OCI-LY7 (cell line): ENCODE results near the gene DVL2. TPM values are rescaled to one million over a fixed set of nuclear protein-coding genes. Genes with fewer than 3 reads are reported as not detected.
A peak's percentile ranks its signal among the peaks of the same experiment; 100 is the strongest.

Source experiments
- BruUV-seq: library from RNA; stranded (reverse); fragments of 400-500 nt; replicated peaks from 2 replicates; lab custom pipeline; 2021; lab: Mats Ljungman, UMichigan
- CTCF ChIA-PET: fragments of 300-600 bp; sonication (Branson Sonifier 250); formaldehyde crosslinking; loops from one replicate; lab custom pipeline; 2022; ENCODE audit warnings: antibody characterized with exemption; ENCODE audit not compliant: unreplicated experiment; lab: Charles Lee
- POLR2A ChIA-PET: fragments of 300-600 bp; sonication (Branson Sonifier 250); formaldehyde crosslinking; loops from one replicate; lab custom pipeline; 2022; ENCODE audit warnings: antibody characterized with exemption; lab: Charles Lee
- DNase-seq: peaks from one replicate; pipeline ENCODE4 v3.0.0-alpha.2; 2015; ENCODE audit warnings: low spot score
- H2AFZ ChIP-seq: fragments of 200-600 bp; sonication (generic), shearing (Covaris generic); 2 replicates; pipeline ENCODE4 v1.6.1; 2014; ENCODE audit warnings: mild to moderate bottlenecking, antibody characterized with exemption, low read length, moderate library complexity
- H3K27ac ChIP-seq: fragments of 200-600 bp; sonication (generic); 2 replicates; pipeline ENCODE4 v1.5.1; 2014; ENCODE audit warnings: mixed run types, low read depth, mild to moderate bottlenecking, moderate library complexity, low read length, inconsistent platforms; ENCODE audit not compliant: poor library complexity, severe bottlenecking
- H3K36me3 ChIP-seq: fragments of 200-600 bp; sonication (generic); 2 replicates; pipeline ENCODE4 v1.6.1; 2014; ENCODE audit warnings: mild to moderate bottlenecking, antibody characterized with exemption, low read length, moderate library complexity, mixed read lengths; ENCODE audit not compliant: insufficient read depth
- H3K4me1 ChIP-seq: fragments of 200-600 bp; sonication (generic); 2 replicates; pipeline ENCODE4 v1.5.1; 2014; ENCODE audit warnings: mild to moderate bottlenecking, low read length; ENCODE audit not compliant: insufficient read depth, poor library complexity, severe bottlenecking
- H3K4me2 ChIP-seq: fragments of 200-600 bp; sonication (generic); 2 replicates; pipeline ENCODE4 v1.6.1; 2014; ENCODE audit warnings: mild to moderate bottlenecking, low read length
- H3K4me3 ChIP-seq: fragments of 200-600 bp; sonication (generic); 2 replicates; pipeline ENCODE4 v1.5.1; 2014; ENCODE audit warnings: mild to moderate bottlenecking, low read depth, low read length; ENCODE audit not compliant: poor library complexity, severe bottlenecking
- H3K79me2 ChIP-seq: fragments of 200-600 bp; sonication (generic); 2 replicates; pipeline ENCODE4 v1.6.1; 2016; ENCODE audit warnings: low read depth, mild to moderate bottlenecking, low read length, moderate library complexity, mixed read lengths; ENCODE audit not compliant: insufficient read depth
- H3K9me2 ChIP-seq: fragments of 200-600 bp; sonication (generic); 2 replicates; pipeline ENCODE4 v1.6.1; 2016; ENCODE audit warnings: mild to moderate bottlenecking, low read length, mixed read lengths; ENCODE audit not compliant: insufficient read depth
- H3K9me3 ChIP-seq: fragments of 200-600 bp; sonication (generic); 2 replicates; pipeline ENCODE4 v1.6.1; 2014; ENCODE audit warnings: mild to moderate bottlenecking, mixed run types, low read length, mixed read lengths
- H4K20me1 ChIP-seq: fragments of 200-600 bp; sonication (generic); 2 replicates; pipeline ENCODE4 v1.6.1; 2014; ENCODE audit warnings: mild to moderate bottlenecking, antibody characterized with exemption, low read length, moderate library complexity, mixed read lengths; ENCODE audit not compliant: insufficient read depth
- EZH2phosphoT487 ChIP-seq: fragments of 200-600 bp; sonication (generic); IDR thresholded peaks from 2 replicates; pipeline ENCODE4 v1.6.1; 2018; ENCODE audit warnings: low read depth, borderline replicate concordance, mild to moderate bottlenecking, mixed run types, antibody characterized with exemption, low read length, moderate library complexity, mixed read lengths
- intact Hi-C: fragments of 100-400 bp; cut with micrococcal nuclease; formaldehyde crosslinking; loops from one replicate; pipeline ENCODE4 v1.10.0; 2022; ENCODE audit not compliant: unreplicated experiment
- total RNA-seq, 2 experiments: library from RNA; depleted of rRNA in 1 of 2; stranded (reverse); fragments of >200 nt in 1 of 2; shearing (Covaris generic) in 1 of 2; gene quantifications; 2 replicates each; pipeline ENCODE4 v1.2.3, GENCODE V29; 2014 to 2022
- TF ChIP-seq, protein P1 (sequence below): fragments of 200-600 bp; sonication (generic); conservative IDR thresholded peaks from 2 replicates; pipeline ENCODE4 v1.5.1; 2014; ENCODE audit warnings: mild to moderate bottlenecking, antibody characterized with exemption, low read length, moderate library complexity, mixed read lengths

Gene DVL2
- total RNA-seq, 2 experiments from 2014 or later: 98.8 to 99.9 TPM

DNA sequence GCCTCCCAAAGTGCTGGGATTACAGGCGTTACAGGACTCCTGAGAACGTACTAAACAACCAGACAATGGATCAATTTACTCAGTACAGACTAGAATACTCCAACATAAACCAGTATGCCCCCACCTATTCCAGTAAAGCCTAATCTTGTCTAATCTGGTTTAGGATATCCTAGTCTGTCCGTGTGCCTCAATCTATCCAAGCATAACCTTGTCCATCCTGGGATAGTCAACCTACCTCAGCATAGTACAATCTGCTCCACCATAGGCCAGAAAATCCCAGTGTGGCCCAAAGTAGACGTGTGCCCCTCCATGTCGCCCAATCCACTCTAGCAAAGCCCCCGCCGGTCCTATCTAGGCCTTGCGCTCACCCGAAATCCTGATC, 625 bp downstream of the DVL2 start:
- Histone ChIP-seq H3K4me3 (peak overlapping the region; percentile 97), H4K20me1 (peaks cover 19% of the 10 kb centered on the region), H2AFZ (peak overlapping the region; percentile 29; the same call in 1 of the 2 replicates), H3K4me2 (peak overlapping the region; percentile 98), H3K9me2 (no peaks in the 10 kb centered on the region), H3K36me3 (peaks cover 65% of the 10 kb centered on the region), H3K79me2 (peaks cover 54% of the 10 kb centered on the region), H3K27ac (peak overlapping the region; percentile 65), H3K4me1 (peaks cover 40% of the 10 kb centered on the region), H3K9me3 (no peaks in the 10 kb centered on the region)
- TF ChIP-seq, protein P1, sequence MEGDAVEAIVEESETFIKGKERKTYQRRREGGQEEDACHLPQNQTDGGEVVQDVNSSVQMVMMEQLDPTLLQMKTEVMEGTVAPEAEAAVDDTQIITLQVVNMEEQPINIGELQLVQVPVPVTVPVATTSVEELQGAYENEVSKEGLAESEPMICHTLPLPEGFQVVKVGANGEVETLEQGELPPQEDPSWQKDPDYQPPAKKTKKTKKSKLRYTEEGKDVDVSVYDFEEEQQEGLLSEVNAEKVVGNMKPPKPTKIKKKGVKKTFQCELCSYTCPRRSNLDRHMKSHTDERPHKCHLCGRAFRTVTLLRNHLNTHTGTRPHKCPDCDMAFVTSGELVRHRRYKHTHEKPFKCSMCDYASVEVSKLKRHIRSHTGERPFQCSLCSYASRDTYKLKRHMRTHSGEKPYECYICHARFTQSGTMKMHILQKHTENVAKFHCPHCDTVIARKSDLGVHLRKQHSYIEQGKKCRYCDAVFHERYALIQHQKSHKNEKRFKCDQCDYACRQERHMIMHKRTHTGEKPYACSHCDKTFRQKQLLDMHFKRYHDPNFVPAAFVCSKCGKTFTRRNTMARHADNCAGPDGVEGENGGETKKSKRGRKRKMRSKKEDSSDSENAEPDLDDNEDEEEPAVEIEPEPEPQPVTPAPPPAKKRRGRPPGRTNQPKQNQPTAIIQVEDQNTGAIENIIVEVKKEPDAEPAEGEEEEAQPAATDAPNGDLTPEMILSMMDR: no peak
- no peak for TF ChIP-seq EZH2phosphoT487
- no peak for DNase-seq
- BruUV-seq: no TSS peak
- intact Hi-C loops: loop anchor here (1.0 kb wide), 1 partner anchor 12 kb away; no protein-coding TSS in a partner anchor
- ChIA-PET CTCF (interaction anchor here (0.6 to 2.4 kb wide), 2 partner anchors 12 to 791 kb away, joined by 3 to 7 read pairs; no protein-coding TSS in a partner anchor), POLR2A (no interaction called here)

DNA sequence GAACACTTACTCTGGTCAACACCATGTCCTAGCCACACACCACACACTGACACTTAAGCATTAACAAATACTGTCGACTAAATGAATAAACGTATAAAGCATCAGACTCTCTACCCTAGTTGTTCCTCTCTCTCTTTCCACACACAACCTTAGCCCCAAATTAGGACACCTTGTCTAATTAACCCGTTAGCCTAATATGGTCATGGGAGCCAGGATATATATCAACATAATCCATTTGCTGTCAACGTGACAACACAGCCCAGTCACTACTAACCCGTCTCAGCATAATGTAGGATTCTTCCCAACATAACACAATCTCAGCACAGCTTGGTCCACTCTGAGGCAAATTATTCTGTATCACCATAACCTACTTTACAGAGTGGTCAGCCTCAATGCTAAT, 2.2 kb downstream of the DVL2 start:
- Histone ChIP-seq H3K9me2 (no peaks in the 10 kb centered on the region), H3K4me2 (peak overlapping the region; percentile 98), H2AFZ (no peak overlapping the region), H4K20me1 (peaks cover 15% of the 10 kb centered on the region), H3K27ac (no peak overlapping the region), H3K4me1 (peaks cover 35% of the 10 kb centered on the region), H3K4me3 (peak overlapping the region; percentile 97), H3K36me3 (peaks cover 77% of the 10 kb centered on the region), H3K9me3 (no peaks in the 10 kb centered on the region), H3K79me2 (peaks cover 46% of the 10 kb centered on the region)
- TF ChIP-seq, protein P1: no peak
- TF ChIP-seq EZH2phosphoT487: no peak
- ChIA-PET CTCF (no interaction called here), POLR2A (no interaction called here)
- TSS peak; percentile 47 for BruUV-seq
- intact Hi-C loops: no loop called here
- DNase-seq: no peak

DNA sequence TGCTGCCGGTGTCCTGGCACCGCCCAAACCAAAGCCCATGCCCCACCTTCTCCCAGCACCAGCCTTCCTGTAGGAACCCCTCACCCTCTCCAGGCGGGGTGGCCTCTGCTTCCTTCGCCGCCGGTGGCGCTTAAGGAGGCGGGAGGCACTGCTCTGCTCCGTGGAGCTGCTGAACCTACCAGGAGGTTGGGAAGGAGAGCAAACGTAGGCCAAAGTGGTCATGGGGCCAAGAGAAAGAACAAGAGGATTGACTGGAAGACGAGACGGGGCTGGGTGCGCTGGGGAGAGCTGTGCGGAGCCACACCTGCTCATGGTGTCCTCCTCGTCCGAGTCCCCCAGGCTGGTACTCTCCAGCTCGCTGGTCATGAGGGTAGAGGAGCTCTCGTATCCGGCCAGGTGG, 4.8 kb downstream of the DVL2 start:
- CTCF ChIA-PET: no interaction called here
- no peak overlapping the region for H3K4me3 ChIP-seq
- DNase-seq: no peak
- H3K4me2 ChIP-seq: no peak overlapping the region
- H3K9me3 ChIP-seq: no peaks in the 10 kb centered on the region
- no TSS peak for BruUV-seq
- peaks cover 11% of the 10 kb centered on the region for H4K20me1 ChIP-seq
- peaks cover 10% of the 10 kb centered on the region for H3K4me1 ChIP-seq
- no peaks in the 10 kb centered on the region for H3K9me2 ChIP-seq
- H2AFZ ChIP-seq: no peak overlapping the region
- H3K27ac ChIP-seq: no peak overlapping the region
- peaks cover 78% of the 10 kb centered on the region for H3K36me3 ChIP-seq
- peaks cover 37% of the 10 kb centered on the region for H3K79me2 ChIP-seq
- POLR2A ChIA-PET: no interaction called here
- intact Hi-C loops: no loop called here
- no peak for TF ChIP-seq EZH2phosphoT487
- TF ChIP-seq, protein P1: no peak
